ENCODE data around the gene HCFC1R1.

HCFC1R1 gene

GRCh38 chr16:2973093-2973492, 50.6 kb downstream of the HCFC1R1 start:
- DNase-seq = no peak

Data from right hindlimb (tissue), 1 donor.